Right atrium auricular region (tissue), 2 donors: ENCODE results near the gene PNPLA6. TPM values are rescaled to one million over a fixed set of nuclear protein-coding genes. Genes with fewer than 3 reads are reported as not detected.
"Not testable (repeated sequence)": the region's sequence is repeated elsewhere in the genome, so short reads cannot be mapped to it uniquely, and the experiment has no call there.

Experiments
- DNase-seq: peaks from one replicate; pipeline ENCODE4 v3.0.0-alpha.2; 2019; ENCODE audit warnings: low spot score
- H3K27ac ChIP-seq, 2 donors: fragments of 200-600 bp; sonication (generic); 1 replicate in 1 of 2; 2 replicates in 1 of 2; pipeline ENCODE4 v1.5.1; 2016 to 2019
- H3K27me3 ChIP-seq, 2 donors: fragments of 200-600 bp; sonication (generic); one replicate each; pipeline versions ENCODE4 v1.5.1 to v1.6.0; 2017 to 2019
- H3K36me3 ChIP-seq: fragments of 200-600 bp; sonication (generic); one replicate; pipeline ENCODE4 v1.5.1; 2016
- H3K4me1 ChIP-seq, 2 donors: fragments of 200-600 bp; sonication (generic); one replicate each; pipeline versions ENCODE4 v1.5.1 to v1.6.0; 2017 to 2019
- H3K4me3 ChIP-seq, 2 donors: fragments of 200-600 bp; sonication (generic); 1 replicate in 1 of 2; 2 replicates in 1 of 2; pipeline ENCODE4 v1.5.1; 2017 to 2019; ENCODE audit warnings: mild to moderate bottlenecking in 1 of 2, moderate library complexity in 1 of 2
- H3K9me3 ChIP-seq, 2 donors: fragments of 200-600 bp; sonication (generic); one replicate each; pipeline ENCODE4 v1.5.1; 2019
- total RNA-seq, 2 donors: library from RNA; depleted of rRNA; stranded (reverse); fragments of >200 nt; gene quantifications; one replicate each; pipeline ENCODE4 v1.1.0, GENCODE V29; 2016
- TF ChIP-seq, protein P1 (sequence below), 2 donors: fragments of 200-600 bp; sonication (generic); IDR thresholded peaks; one replicate each; pipeline ENCODE4 v1.5.1; 2019; ENCODE audit warnings: antibody characterized with exemption in 2 of 2

Gene PNPLA6
- total RNA-seq, 2 donors from 2014 or later = 45.3 to 70.6 TPM

- no peaks in the 10 kb centered on the region for H3K9me3 ChIP-seq
- TF ChIP-seq, protein P1, sequence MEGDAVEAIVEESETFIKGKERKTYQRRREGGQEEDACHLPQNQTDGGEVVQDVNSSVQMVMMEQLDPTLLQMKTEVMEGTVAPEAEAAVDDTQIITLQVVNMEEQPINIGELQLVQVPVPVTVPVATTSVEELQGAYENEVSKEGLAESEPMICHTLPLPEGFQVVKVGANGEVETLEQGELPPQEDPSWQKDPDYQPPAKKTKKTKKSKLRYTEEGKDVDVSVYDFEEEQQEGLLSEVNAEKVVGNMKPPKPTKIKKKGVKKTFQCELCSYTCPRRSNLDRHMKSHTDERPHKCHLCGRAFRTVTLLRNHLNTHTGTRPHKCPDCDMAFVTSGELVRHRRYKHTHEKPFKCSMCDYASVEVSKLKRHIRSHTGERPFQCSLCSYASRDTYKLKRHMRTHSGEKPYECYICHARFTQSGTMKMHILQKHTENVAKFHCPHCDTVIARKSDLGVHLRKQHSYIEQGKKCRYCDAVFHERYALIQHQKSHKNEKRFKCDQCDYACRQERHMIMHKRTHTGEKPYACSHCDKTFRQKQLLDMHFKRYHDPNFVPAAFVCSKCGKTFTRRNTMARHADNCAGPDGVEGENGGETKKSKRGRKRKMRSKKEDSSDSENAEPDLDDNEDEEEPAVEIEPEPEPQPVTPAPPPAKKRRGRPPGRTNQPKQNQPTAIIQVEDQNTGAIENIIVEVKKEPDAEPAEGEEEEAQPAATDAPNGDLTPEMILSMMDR (IDR thresholded peaks at IDR 0.05) = no peak
Observed at GRCh38 chr19:7564866-7565265, 29.3 kb downstream of the PNPLA6 start.

GRCh38 chr19:7565332-7565731 is 29.8 kb downstream of the PNPLA6 start:
- no peaks in the 10 kb centered on the region for H3K27me3 ChIP-seq
- no peak overlapping the region for H3K27ac ChIP-seq
- no peak overlapping the region for H3K4me3 ChIP-seq
- no peak for DNase-seq
- H3K9me3 ChIP-seq = no peaks in the 10 kb centered on the region
- TF ChIP-seq, protein P1 (IDR thresholded peaks at IDR 0.05) = no peak
- peaks cover 11% of the 10 kb centered on the region for H3K36me3 ChIP-seq
- H3K4me1 ChIP-seq = no peaks in the 10 kb centered on the region

More at GRCh38 chr19:7564866-7565265, 29.3 kb downstream of the PNPLA6 start:
- no peak overlapping the region for H3K4me3 ChIP-seq
- peaks cover 15% of the 10 kb centered on the region for H3K36me3 ChIP-seq
- no peak overlapping the region for H3K27ac ChIP-seq
- H3K4me1 ChIP-seq = no peaks in the 10 kb centered on the region
- no peaks in the 10 kb centered on the region for H3K27me3 ChIP-seq
- no peak for DNase-seq

- no peak for DNase-seq
- Histone ChIP-seq H3K4me1 (no peaks in the 10 kb centered on the region), H3K36me3 (no peaks in the 10 kb centered on the region), H3K27ac (no peak overlapping the region), H3K4me3 (no peak overlapping the region), H3K9me3 (no peaks in the 10 kb centered on the region), H3K27me3 (no peaks in the 10 kb centered on the region)
- TF ChIP-seq, protein P1 (IDR thresholded peaks at IDR 0.05) = no peak
Observed at GRCh38 chr19:7570761-7571160, 35.2 kb downstream of the PNPLA6 start.

GRCh38 chr19:7575434-7576040 is 40.0 kb downstream of the PNPLA6 start:
- H3K27me3 ChIP-seq = no peaks in the 10 kb centered on the region
- TF ChIP-seq, protein P1 (IDR thresholded peaks at IDR 0.05) = no peak
- no peak overlapping the region for H3K27ac ChIP-seq
- DNase-seq = no peak
- H3K4me3 ChIP-seq = no peak overlapping the region
- no peaks in the 10 kb centered on the region for H3K4me1 ChIP-seq
- H3K9me3 ChIP-seq = no peaks in the 10 kb centered on the region
- H3K36me3 ChIP-seq = no peaks in the 10 kb centered on the region

DNA sequence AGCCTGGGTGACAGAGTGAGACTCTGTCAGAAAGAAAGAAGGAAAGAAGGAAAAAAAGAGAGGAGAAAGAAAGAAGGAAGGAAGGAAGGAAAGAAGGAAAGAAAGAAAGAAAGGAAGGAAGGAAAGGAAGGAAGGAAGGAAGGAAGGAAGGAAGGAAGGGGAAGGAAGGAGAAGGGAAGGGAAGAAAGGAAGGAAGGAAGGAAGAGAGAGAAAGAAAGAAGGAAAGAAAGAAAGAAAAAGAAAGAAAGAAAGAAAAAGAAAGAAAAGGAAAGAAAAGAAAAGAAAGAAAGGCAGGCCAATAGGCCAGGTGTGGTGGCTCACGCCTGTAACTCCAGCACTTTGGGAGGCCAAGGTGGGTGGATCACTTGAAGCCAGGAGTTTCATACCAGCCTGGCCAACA is 41.9 kb downstream of the PNPLA6 start:
- DNase-seq, H3K9me3 ChIP-seq, H3K4me1 ChIP-seq, H3K27ac ChIP-seq, H3K4me3 ChIP-seq, H3K27me3 ChIP-seq, H3K36me3 ChIP-seq: not testable (repeated sequence)

GRCh38 chr19:7578127-7578526 is 42.6 kb downstream of the PNPLA6 start:
- Histone ChIP-seq H3K27ac (no peak overlapping the region), H3K36me3 (no peaks in the 10 kb centered on the region), H3K27me3 (no peaks in the 10 kb centered on the region), H3K4me3 (no peak overlapping the region), H3K4me1 (no peaks in the 10 kb centered on the region), H3K9me3 (no peaks in the 10 kb centered on the region)
- DNase-seq = no peak
- TF ChIP-seq, protein P1 (IDR thresholded peaks at IDR 0.05) = no peak
